A673 (cell line): ENCODE measurements around the gene PAPSS2.

Experiments
- CTCF ChIP-seq: fragments of 300-800, 200-600 bp; sonication (generic); conservative IDR thresholded peaks from 2 replicates; pipeline ENCODE4 v1.5.1; 2017; ENCODE audit warnings: low read depth, mild to moderate bottlenecking, antibody characterized with exemption, low read length, moderate library complexity, mixed read lengths
- EZH2 ChIP-seq: fragments of 200-600 bp; sonication (generic); IDR thresholded peaks from 2 replicates; pipeline ENCODE4 v1.6.1; 2017; ENCODE audit warnings: borderline replicate concordance, low read depth, mild to moderate bottlenecking, mixed read lengths, antibody characterized with exemption, low read length; ENCODE audit not compliant: poor library complexity, severe bottlenecking

- TF ChIP-seq CTCF (no peak), EZH2 (no peak)
These were observed 130.5 kb downstream of the PAPSS2 start for GRCh38 chr10:87790185-87790584.
